ENCODE results near the gene TMEM182.

DNA sequence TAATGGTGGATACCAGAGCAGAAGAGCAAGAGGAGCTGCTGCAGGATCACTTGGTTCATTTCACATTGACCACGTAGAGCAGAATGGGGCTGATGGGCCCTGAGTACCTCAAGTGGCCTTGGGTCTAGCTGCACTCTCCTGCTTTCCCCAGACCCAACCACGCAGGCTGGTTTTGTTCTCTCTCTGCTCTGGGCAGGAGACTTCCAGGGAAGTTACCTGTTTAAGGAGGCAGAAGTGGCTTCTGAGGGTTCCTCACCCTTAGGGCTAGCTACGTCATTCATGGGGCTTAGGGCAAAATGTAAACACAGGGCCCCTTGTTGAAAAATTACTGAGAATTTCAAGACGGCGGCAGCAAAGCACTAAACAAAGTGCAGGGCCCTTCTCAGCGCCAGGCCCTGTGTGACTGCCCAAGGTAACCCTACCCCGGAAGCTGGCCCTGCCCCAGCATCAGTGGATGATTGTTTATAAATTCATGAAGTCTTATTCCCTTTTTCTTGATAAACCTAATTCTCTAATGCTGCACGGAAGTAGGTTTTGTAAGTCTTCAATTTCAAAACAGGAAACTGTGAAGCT, 75.9 kb downstream of the TMEM182 start:
- no peak for TF ChIP-seq POLR2AphosphoS5 (IDR thresholded peaks at IDR 0.05)
- TF ChIP-seq, protein P1, sequence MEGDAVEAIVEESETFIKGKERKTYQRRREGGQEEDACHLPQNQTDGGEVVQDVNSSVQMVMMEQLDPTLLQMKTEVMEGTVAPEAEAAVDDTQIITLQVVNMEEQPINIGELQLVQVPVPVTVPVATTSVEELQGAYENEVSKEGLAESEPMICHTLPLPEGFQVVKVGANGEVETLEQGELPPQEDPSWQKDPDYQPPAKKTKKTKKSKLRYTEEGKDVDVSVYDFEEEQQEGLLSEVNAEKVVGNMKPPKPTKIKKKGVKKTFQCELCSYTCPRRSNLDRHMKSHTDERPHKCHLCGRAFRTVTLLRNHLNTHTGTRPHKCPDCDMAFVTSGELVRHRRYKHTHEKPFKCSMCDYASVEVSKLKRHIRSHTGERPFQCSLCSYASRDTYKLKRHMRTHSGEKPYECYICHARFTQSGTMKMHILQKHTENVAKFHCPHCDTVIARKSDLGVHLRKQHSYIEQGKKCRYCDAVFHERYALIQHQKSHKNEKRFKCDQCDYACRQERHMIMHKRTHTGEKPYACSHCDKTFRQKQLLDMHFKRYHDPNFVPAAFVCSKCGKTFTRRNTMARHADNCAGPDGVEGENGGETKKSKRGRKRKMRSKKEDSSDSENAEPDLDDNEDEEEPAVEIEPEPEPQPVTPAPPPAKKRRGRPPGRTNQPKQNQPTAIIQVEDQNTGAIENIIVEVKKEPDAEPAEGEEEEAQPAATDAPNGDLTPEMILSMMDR (IDR thresholded peaks at IDR 0.05), result no peak
- TF ChIP-seq POLR2A (IDR thresholded peaks at IDR 0.05), result no peak
- TF ChIP-seq EP300 (IDR thresholded peaks at IDR 0.05), result no peak

Measured in suprapubic skin (tissue), 4 donors.